ENCODE measurements around the gene FOXJ3. TPM values are rescaled to one million over a fixed set of nuclear protein-coding genes. Genes with fewer than 3 reads are reported as not detected.

FOXJ3 gene
- total and polyA plus RNA-seq, 2 of the 8 experiments (the other 6 are each of a cell fraction or from before 2014, with no cell fraction given), result 48.6 to 51.9 TPM

DNA sequence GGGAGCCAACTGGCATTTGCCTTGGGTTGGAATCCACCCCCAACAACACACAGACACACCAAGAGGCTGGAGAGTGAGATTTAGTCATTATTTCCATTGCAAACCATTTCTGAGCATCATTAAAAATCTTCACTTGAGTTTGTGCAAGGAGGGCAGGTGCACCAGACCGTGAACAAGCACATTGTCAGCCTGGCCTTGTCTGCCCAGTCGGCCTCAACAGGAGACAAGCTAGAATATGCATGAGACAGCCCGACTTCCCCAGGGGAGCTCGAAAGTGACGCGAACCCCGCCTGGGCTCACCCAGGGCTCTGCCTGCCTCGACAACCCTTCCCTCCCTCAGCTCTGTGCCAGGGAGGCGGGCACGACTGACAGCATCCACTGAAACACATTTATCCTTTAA, 197.3 kb downstream of the FOXJ3 start (continued):
- TF ChIP-seq HDAC6 (IDR thresholded peaks at IDR 0.05; ENCODE audit: low read depth, low read length) (no peak), NRF1 (IDR thresholded peaks at IDR 0.05; ENCODE audit: low read depth, low read length) (no peak)

Data from H1 (cell line).